D721Med (cell line): ENCODE results near the gene FGR.
A peak's percentile ranks its signal among the peaks of the same experiment; 100 is the strongest.

Source experiments
- DNase-seq: peaks from one replicate; pipeline ENCODE4 v3.0.0; 2011; ENCODE audit warnings: low spot score; ENCODE audit not compliant: insufficient read length
- FAIRE-seq: peaks from 2 replicates; lab custom pipeline; 2011; peaks lifted over from hg19 to GRCh38; lab: Jason Lieb, UNC
- CTCF ChIP-seq: IDR thresholded peaks from 2 replicates; pipeline ENCODE4 v1.5.1; 2012; ENCODE audit warnings: mild to moderate bottlenecking, control low read depth; ENCODE audit not compliant: insufficient read depth; ENCODE audit errors: missing control alignments

Gene FGR

GRCh38 chr1:27671964-27672749, 37.2 kb upstream of the FGR start, which contains the start of gene IFI6:
Gene IFI6 (minus strand): TSS chr1:27672192. CDS start chr1:27669314, 2,878 bp downstream.
- FAIRE-seq (no peak), DNase-seq (peak; percentile 57)
- no peak for TF ChIP-seq CTCF

- TF ChIP-seq CTCF = no peak
- no peak for FAIRE-seq
- DNase-seq = no peak
These were observed 34.9 kb upstream of the FGR start for GRCh38 chr1:27669876-27670275.

- FAIRE-seq = no peak
- peak; percentile 79 for DNase-seq
- peak; percentile 76 for TF ChIP-seq CTCF
These were observed 34.1 kb upstream of the FGR start for GRCh38 chr1:27668808-27669723.

- DNase-seq (no peak), FAIRE-seq (no peak)
- TF ChIP-seq CTCF = no peak
These were observed 33.3 kb upstream of the FGR start for GRCh38 chr1:27668121-27668807.

GRCh38 chr1:27666791-27667254, 31.8 kb upstream of the FGR start:
- DNase-seq = no peak
- TF ChIP-seq CTCF = no peak
- FAIRE-seq = no peak

- no peak for FAIRE-seq
- no peak for TF ChIP-seq CTCF
- DNase-seq = no peak
These were observed 31.3 kb upstream of the FGR start for GRCh38 chr1:27666294-27666693.
